ENCODE data around the gene IDH3G. TPM values are rescaled to one million over a fixed set of nuclear protein-coding genes. Genes with fewer than 3 reads are reported as not detected.
A peak's percentile ranks its signal among the peaks of the same experiment; 100 is the strongest.
"Not testable (repeated sequence)": the region's sequence is repeated elsewhere in the genome, so short reads cannot be mapped to it uniquely, and the experiment has no call there.

Gene IDH3G
- total and polyA plus RNA-seq, 7 donors: 54.2 to 89.5 (median 67.0) TPM

DNA sequence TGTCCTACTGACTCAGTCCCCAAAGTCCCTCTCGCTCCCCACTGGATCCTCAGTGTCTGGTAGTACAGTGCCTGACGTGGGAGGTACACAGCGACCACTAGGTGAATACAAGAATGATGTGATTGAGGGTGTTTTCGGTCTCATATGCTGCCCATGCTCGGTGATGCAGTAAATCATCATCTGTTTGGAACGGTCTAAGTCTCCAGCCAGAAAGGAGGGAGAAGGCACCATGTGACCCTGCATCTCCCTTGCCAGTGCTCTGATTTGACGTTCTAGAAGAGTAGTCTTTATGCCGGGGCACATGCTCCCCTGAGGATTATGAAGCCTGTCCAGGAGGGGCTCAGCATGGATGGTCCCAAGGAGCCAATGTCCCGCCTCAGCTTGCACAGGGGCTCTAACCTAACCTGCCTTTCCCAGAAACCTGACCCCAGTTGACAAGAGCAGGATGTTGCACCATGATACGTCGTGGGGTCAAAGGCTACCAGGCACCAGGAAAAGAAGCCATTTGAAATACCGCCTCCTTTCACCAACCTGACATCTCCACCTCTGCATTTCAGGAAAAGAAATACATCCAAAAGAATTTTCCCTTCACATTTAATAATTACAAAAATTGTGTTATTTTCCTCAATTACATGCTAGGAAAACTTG lies 43.9 kb downstream of the IDH3G start:
- H3K27me3 ChIP-seq: no peaks in the 10 kb centered on the region
- no peaks in the 10 kb centered on the region for H3K4me1 ChIP-seq
- WGBS, 2 donors: 76 to 80% methylated on average over 12 of the region's 12 CpGs
- H3K4me3 ChIP-seq: no peak overlapping the region
- no peak overlapping the region for H3K27ac ChIP-seq
- TF ChIP-seq EP300 (IDR thresholded peaks at IDR 0.05) (no peak), POLR2A (IDR thresholded peaks at IDR 0.05) (no peak), POLR2AphosphoS5 (IDR thresholded peaks at IDR 0.05) (no peak)
- TF ChIP-seq, protein P1, sequence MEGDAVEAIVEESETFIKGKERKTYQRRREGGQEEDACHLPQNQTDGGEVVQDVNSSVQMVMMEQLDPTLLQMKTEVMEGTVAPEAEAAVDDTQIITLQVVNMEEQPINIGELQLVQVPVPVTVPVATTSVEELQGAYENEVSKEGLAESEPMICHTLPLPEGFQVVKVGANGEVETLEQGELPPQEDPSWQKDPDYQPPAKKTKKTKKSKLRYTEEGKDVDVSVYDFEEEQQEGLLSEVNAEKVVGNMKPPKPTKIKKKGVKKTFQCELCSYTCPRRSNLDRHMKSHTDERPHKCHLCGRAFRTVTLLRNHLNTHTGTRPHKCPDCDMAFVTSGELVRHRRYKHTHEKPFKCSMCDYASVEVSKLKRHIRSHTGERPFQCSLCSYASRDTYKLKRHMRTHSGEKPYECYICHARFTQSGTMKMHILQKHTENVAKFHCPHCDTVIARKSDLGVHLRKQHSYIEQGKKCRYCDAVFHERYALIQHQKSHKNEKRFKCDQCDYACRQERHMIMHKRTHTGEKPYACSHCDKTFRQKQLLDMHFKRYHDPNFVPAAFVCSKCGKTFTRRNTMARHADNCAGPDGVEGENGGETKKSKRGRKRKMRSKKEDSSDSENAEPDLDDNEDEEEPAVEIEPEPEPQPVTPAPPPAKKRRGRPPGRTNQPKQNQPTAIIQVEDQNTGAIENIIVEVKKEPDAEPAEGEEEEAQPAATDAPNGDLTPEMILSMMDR (IDR thresholded peaks at IDR 0.05): no peak
- DNase-seq: no peak
- no peaks in the 10 kb centered on the region for H3K36me3 ChIP-seq
- intact Hi-C loops (cut with DNase I): no loop called here
- no peaks in the 10 kb centered on the region for H3K9me3 ChIP-seq

DNA sequence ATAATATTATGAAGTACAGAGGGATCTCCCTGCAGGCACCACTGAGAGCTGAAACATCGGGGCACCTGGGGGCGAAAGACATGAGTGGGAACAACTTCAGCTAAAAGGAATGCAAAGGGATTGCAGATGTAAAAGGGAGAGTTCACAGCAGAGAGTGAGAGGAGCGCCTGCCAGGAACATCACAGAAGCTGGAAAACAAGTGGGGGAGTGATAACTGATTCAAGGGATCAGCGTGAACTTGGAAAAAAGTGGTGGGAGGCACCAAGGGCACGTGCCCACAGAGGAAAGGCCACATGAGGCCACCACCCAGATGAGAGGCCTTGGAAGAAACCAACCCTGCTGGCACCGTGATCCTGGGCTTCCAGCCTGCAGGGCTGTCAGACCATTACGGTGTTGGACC lies 45.2 kb downstream of the IDH3G start:
- H3K4me3 ChIP-seq; DNase-seq; H3K4me1 ChIP-seq; H3K36me3 ChIP-seq; H3K9me3 ChIP-seq; H3K27ac ChIP-seq; H3K27me3 ChIP-seq; intact Hi-C loops (cut with DNase I): not testable (repeated sequence)
- 89 to 90% methylated on average over 7 of the region's 7 CpGs for WGBS, 2 donors

DNA sequence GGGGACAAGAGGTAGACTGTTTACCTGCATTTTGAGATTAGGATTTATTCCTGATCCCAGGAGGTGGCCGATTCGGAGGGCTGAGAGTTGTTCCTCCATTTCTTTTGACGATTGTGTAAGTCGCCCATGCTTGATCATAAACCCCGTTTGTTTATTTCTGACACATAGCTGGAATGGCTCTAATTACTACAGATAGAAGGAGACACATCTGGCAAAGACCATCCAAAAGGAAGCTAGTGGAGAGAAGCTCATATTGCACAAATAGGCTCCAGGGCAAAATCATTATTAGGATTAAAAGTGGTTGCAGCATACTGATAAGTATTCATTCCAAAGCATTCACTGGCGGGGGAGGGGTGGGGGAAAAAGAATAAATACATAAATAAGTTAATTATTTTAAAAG lies 47.2 kb downstream of the IDH3G start:
- H3K36me3 ChIP-seq: not testable (repeated sequence)

DNA sequence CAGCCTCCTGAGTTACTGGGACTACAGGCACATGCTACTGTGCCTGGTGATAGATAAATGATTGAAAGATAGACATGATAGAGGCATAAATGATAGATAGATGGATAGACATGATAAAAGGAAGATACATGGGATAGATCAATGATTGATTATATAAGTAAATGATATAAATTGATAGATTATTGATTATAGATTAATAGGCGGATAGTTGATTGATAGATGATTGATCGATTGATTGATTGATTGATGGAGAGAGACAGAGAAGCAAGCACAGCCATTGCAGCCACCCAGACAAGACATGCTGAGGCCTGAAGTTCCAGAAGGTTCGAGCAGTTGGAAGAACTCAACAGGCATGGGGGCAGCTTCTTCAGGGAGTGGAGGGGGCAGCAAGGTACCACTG lies 47.8 kb downstream of the IDH3G start:
- WGBS, 2 donors: 91 to 95% methylated on average over 3 of the region's 3 CpGs
- no peak for TF ChIP-seq POLR2A (IDR thresholded peaks at IDR 0.05)

More for the DNA sequence above, 47.2 kb downstream of the IDH3G start:
- peaks cover 0 to 16% (median 15%) of the 10 kb centered on the region in 4 donors for H3K4me1 ChIP-seq
- 63 to 77% methylated on average over 6 of the region's 6 CpGs for WGBS, 2 donors
- DNase-seq; H3K27ac ChIP-seq; H3K27me3 ChIP-seq; H3K4me3 ChIP-seq; H3K9me3 ChIP-seq; intact Hi-C loops (cut with DNase I): not testable (repeated sequence)

DNA sequence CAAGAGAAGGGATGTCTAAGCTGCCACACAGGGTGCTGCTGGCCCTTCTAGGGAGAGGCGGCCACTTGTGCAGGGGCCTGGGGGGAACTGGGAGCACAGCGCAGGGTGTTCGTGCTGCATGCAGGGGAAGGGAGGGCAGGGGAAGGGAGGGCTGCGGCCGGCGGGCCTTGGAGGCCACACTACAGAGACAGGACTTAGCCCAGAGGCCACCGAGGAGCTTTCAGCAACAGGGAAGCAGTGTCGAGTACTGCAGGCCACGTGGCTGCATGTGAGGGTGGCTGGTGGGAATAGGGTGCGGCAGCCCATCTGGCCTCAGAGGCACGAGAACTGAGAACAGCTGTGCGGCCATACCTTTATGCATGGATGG lies 49.1 kb downstream of the IDH3G start:
- Histone ChIP-seq H3K27ac (peak overlapping the region in 3 of 4 donors; percentile 28 to 84 (median 82)), H3K4me1 (peaks cover 0 to 16% (median 15%) of the 10 kb centered on the region in 4 donors)
- H3K27me3 ChIP-seq; H3K4me3 ChIP-seq; intact Hi-C loops (cut with DNase I); H3K36me3 ChIP-seq; H3K9me3 ChIP-seq; DNase-seq: not testable (repeated sequence)
- 18 to 27% methylated on average over 12 of the region's 12 CpGs for WGBS, 2 donors

More for the DNA sequence above, 47.8 kb downstream of the IDH3G start:
- H3K4me3 ChIP-seq: no peak overlapping the region
- no peak overlapping the region for H3K27ac ChIP-seq
- H3K4me1 ChIP-seq: peaks cover 0 to 16% (median 15%) of the 10 kb centered on the region in 4 donors
- H3K27me3 ChIP-seq: no peaks in the 10 kb centered on the region
- H3K9me3 ChIP-seq: no peaks in the 10 kb centered on the region
- H3K36me3 ChIP-seq: no peaks in the 10 kb centered on the region
- DNase-seq: no peak
- intact Hi-C loops (cut with DNase I): no loop called here

DNA sequence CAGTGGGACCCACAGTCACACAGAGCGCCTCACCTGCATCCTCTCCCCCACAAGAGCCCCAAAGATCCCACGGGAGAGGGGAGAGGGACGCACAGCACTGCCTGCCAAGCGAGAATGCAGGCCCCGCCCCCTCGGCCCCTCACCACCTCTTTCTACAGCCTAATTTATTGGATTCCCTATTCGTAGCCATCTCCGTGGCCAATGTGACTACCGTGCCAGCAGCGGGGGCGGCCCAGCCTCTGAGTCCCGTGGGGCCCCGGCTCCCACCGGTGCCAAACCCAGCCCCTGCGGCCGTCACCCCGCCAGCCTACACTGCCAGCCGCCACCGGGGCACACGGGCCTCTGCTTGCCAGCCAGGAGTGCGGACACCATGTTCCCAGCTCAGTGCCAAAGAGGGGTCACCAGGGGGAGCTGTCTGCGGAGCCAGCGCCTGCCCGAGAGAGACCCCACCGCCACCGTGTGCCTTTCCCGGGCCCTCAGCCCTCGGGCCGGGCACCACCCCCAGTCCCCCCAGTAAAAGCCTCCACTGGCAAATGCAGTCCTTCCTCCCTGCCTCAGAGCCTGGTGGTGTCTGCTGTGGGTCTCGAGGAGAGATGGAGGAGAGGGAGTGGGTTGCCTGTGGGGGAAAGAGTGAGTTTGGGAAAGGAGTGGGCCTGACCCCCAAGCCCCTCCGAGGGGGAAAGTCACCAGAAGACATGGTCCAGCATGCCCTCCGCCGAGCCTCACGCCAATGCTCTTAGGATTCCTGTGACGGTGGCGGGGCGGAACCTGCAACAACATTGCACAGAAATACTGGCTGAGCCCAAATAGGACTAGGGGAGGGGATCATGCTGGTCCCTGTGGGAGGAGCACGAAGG lies 49.7 kb downstream of the IDH3G start:
- H3K27me3 ChIP-seq: no peaks in the 10 kb centered on the region
- intact Hi-C loops (cut with DNase I): no loop called here
- WGBS, 2 donors: 6 to 12% methylated on average over 38 of the region's 38 CpGs
- peak; percentile 76 for DNase-seq
- peaks cover 0 to 3% (median 0%) of the 10 kb centered on the region in 4 donors for H3K36me3 ChIP-seq
- no peaks in the 10 kb centered on the region for H3K9me3 ChIP-seq
- peaks cover 0 to 16% (median 15%) of the 10 kb centered on the region in 4 donors for H3K4me1 ChIP-seq
- peak overlapping the region; percentile 51 to 84 (median 82) for H3K27ac ChIP-seq
- TF ChIP-seq POLR2AphosphoS5 (IDR thresholded peaks at IDR 0.05): peak in 1 of 4 donors; percentile 24
- TF ChIP-seq, protein P1 (IDR thresholded peaks at IDR 0.05): no peak
- H3K4me3 ChIP-seq: peak overlapping the region in 3 of 4 donors; percentile 16 to 31 (median 23)
